PC-3 (cell line): ENCODE measurements around the gene IWS1. TPM values are rescaled to one million over a fixed set of nuclear protein-coding genes. Genes with fewer than 3 reads are reported as not detected.

Source experiments
- ATAC-seq: fragments of 200-7000 bp; cut with Tn5 transposase; 2 replicates; pipeline ENCODE4 v1.9.1; 2020; ENCODE audit warnings: mild to moderate bottlenecking, moderate library complexity
- BruUV-seq: library from RNA; stranded (reverse); fragments of 400-500 nt; replicated peaks from 2 replicates; lab custom pipeline; 2021; lab: Mats Ljungman, UMichigan
- CTCF ChIA-PET: fragments of 300-600 bp; sonication (Branson Sonifier 250); formaldehyde crosslinking; loops from one replicate; lab custom pipeline; 2022; ENCODE audit warnings: antibody characterized with exemption; lab: Charles Lee
- POLR2A ChIA-PET: fragments of 300-600 bp; sonication (Branson Sonifier 250); formaldehyde crosslinking; loops from one replicate; lab custom pipeline; 2022; ENCODE audit warnings: antibody characterized with exemption; ENCODE audit not compliant: unreplicated experiment; lab: Charles Lee
- DNase-seq: peaks from one replicate; pipeline ENCODE4 v3.0.0-alpha.2; 2015
- H2AFZ ChIP-seq: fragments of 300-600 bp; sonication (generic); 2 replicates; pipeline ENCODE4 v1.6.0; 2016; ENCODE audit warnings: antibody characterized with exemption, low read length
- H3F3A ChIP-seq: fragments of 300-600 bp; sonication (generic); one replicate; pipeline ENCODE4 v1.6.0; 2017; ENCODE audit warnings: antibody characterized with exemption, low read length, control low read depth, mild to moderate bottlenecking; ENCODE audit not compliant: unreplicated experiment
- H3K27ac ChIP-seq: fragments of 300-600 bp; sonication (generic); 2 replicates; pipeline ENCODE4 v1.5.1; 2016; ENCODE audit warnings: mild to moderate bottlenecking, low read length
- H3K27me3 ChIP-seq: fragments of 300-600 bp; sonication (generic); 2 replicates; pipeline ENCODE4 v1.6.1; 2016; ENCODE audit warnings: low read length, mixed read lengths
- H3K36me3 ChIP-seq: fragments of 300-600 bp; sonication (generic); 2 replicates; pipeline ENCODE4 v1.6.1; 2016; ENCODE audit warnings: low read depth, mixed run types, low read length, mixed read lengths
- H3K4me1 ChIP-seq: fragments of 300-600 bp; sonication (generic); 2 replicates; pipeline ENCODE4 v1.5.1; 2016; ENCODE audit warnings: low read length; ENCODE audit not compliant: insufficient read depth
- H3K4me2 ChIP-seq: fragments of 300-600 bp; sonication (generic); 2 replicates; pipeline ENCODE4 v1.6.0; 2016; ENCODE audit warnings: low read length
- H3K4me3 ChIP-seq: fragments of 300-600 bp; sonication (generic); 2 replicates; pipeline ENCODE4 v1.5.1; 2016; ENCODE audit warnings: mild to moderate bottlenecking, low read length, mixed read lengths
- H3K79me2 ChIP-seq: fragments of 300-600 bp; sonication (generic); 2 replicates; pipeline ENCODE4 v1.6.1; 2017; ENCODE audit warnings: low read length, mixed read lengths
- H3K9ac ChIP-seq: fragments of 300-600 bp; sonication (generic); 2 replicates; pipeline ENCODE4 v1.6.0; 2016; ENCODE audit warnings: mild to moderate bottlenecking, low read length
- H3K9me2 ChIP-seq: fragments of 300-600 bp; sonication (generic); replicated peaks from 2 replicates; pipeline ENCODE4 v1.6.1; 2016; ENCODE audit warnings: mixed run types, low read length, mixed read lengths
- H3K9me3 ChIP-seq: fragments of 300-600 bp; sonication (generic); 2 replicates; pipeline ENCODE4 v1.6.1; 2016; ENCODE audit warnings: low read length, mixed read lengths
- H4K20me1 ChIP-seq: fragments of 300-600 bp; sonication (generic); 2 replicates; pipeline ENCODE4 v1.6.1; 2016; ENCODE audit warnings: low read length, mixed read lengths
- CTCF ChIP-seq: fragments of 300-600 bp; sonication (generic); conservative IDR thresholded peaks from 2 replicates; pipeline ENCODE4 v1.5.1; 2017; ENCODE audit warnings: antibody characterized with exemption, low read depth, mild to moderate bottlenecking, low read length
- EZH2 ChIP-seq: fragments of 300-600 bp; sonication (generic); IDR thresholded peaks from one replicate; pipeline ENCODE4 v1.6.1; 2017; ENCODE audit warnings: antibody characterized with exemption, mild to moderate bottlenecking, low read length; ENCODE audit not compliant: unreplicated experiment
- EZH2phosphoT487 ChIP-seq: fragments of 300-600 bp; sonication (generic); IDR thresholded peaks from 2 replicates; pipeline ENCODE4 v1.6.1; 2018; ENCODE audit warnings: mild to moderate bottlenecking, antibody characterized with exemption, low read length, borderline replicate concordance
- intact Hi-C: fragments of 100-400 bp; cut with micrococcal nuclease; formaldehyde crosslinking; loops from 2 replicates; pipeline ENCODE4 v1.9.0; 2023
- total RNA-seq: library from RNA; depleted of rRNA; stranded (reverse); fragments of >200 nt; gene quantifications from 2 replicates; pipeline ENCODE4 v1.2.3, GENCODE V29; 2014

The IWS1 gene
- total RNA-seq, 1 experiment from 2014 or later, result 51.4 TPM

GRCh38 chr2:127439343-127439742, 86.9 kb downstream of the IWS1 start:
- TF ChIP-seq CTCF (no peak), EZH2phosphoT487 (no peak), EZH2 (no peak)
- ChIA-PET CTCF (no interaction called here), POLR2A (no interaction called here)
- H3K4me3 ChIP-seq, result no peak overlapping the region
- H3F3A ChIP-seq, result no peaks in the 10 kb centered on the region
- no peak overlapping the region for H3K9ac ChIP-seq
- no peak for DNase-seq
- no peaks in the 10 kb centered on the region for H3K79me2 ChIP-seq
- no peak overlapping the region for H3K27ac ChIP-seq
- no peak overlapping the region for H3K4me2 ChIP-seq
- no peak for ATAC-seq
- BruUV-seq, result no TSS peak
- intact Hi-C loops, result no loop called here
- no peaks in the 10 kb centered on the region for H3K4me1 ChIP-seq
- H3K9me3 ChIP-seq, result no peaks in the 10 kb centered on the region
- no peaks in the 10 kb centered on the region for H3K9me2 ChIP-seq
- H2AFZ ChIP-seq, result no peak overlapping the region
- H3K36me3 ChIP-seq, result no peaks in the 10 kb centered on the region
- H3K27me3 ChIP-seq, result no peaks in the 10 kb centered on the region
- no peaks in the 10 kb centered on the region for H4K20me1 ChIP-seq

GRCh38 chr2:127437781-127438726, 88.2 kb downstream of the IWS1 start:
- Histone ChIP-seq H3F3A (no peaks in the 10 kb centered on the region), H3K4me2 (no peak overlapping the region), H3K4me3 (no peak overlapping the region), H2AFZ (no peak overlapping the region), H3K9me3 (no peaks in the 10 kb centered on the region), H3K4me1 (no peaks in the 10 kb centered on the region), H3K79me2 (no peaks in the 10 kb centered on the region), H4K20me1 (no peaks in the 10 kb centered on the region), H3K27ac (no peak overlapping the region), H3K9ac (no peak overlapping the region), H3K27me3 (no peaks in the 10 kb centered on the region), H3K36me3 (no peaks in the 10 kb centered on the region), H3K9me2 (no peaks in the 10 kb centered on the region)
- ChIA-PET CTCF (no interaction called here), POLR2A (no interaction called here)
- intact Hi-C loops, result no loop called here
- TF ChIP-seq EZH2phosphoT487 (no peak), CTCF (no peak), EZH2 (no peak)
- ATAC-seq (no peak), DNase-seq (no peak)
- BruUV-seq, result no TSS peak

- Histone ChIP-seq H3K9me3 (no peaks in the 10 kb centered on the region), H3K36me3 (no peaks in the 10 kb centered on the region), H3K9ac (no peak overlapping the region), H3K4me3 (no peak overlapping the region), H3F3A (no peaks in the 10 kb centered on the region), H4K20me1 (no peaks in the 10 kb centered on the region), H3K27ac (no peak overlapping the region), H2AFZ (no peak overlapping the region), H3K79me2 (no peaks in the 10 kb centered on the region), H3K4me1 (no peaks in the 10 kb centered on the region), H3K4me2 (no peak overlapping the region), H3K27me3 (no peaks in the 10 kb centered on the region), H3K9me2 (no peaks in the 10 kb centered on the region)
- ATAC-seq, result no peak
- CTCF ChIA-PET, result no interaction called here
- BruUV-seq, result no TSS peak
- POLR2A ChIA-PET, result no interaction called here
- no peak for DNase-seq
- intact Hi-C loops, result no loop called here
- TF ChIP-seq CTCF (no peak), EZH2 (no peak), EZH2phosphoT487 (no peak)
Observed at GRCh38 chr2:127437056-127437455, 89.2 kb downstream of the IWS1 start.
